CD4-positive, alpha-beta T cell (primary cell): ENCODE measurements around the gene HEATR5B. TPM values are rescaled to one million over a fixed set of nuclear protein-coding genes. Genes with fewer than 3 reads are reported as not detected.
"Not testable (repeated sequence)": the region's sequence is repeated elsewhere in the genome, so short reads cannot be mapped to it uniquely, and the experiment has no call there.

Experiments
- ATAC-seq: fragments of 200-7000 bp; cut with Tn5 transposase; one replicate; pipeline ENCODE4 v1.10.0; 2022; ENCODE audit warnings: mild to moderate bottlenecking; ENCODE audit not compliant: poor library complexity
- CTCF ChIA-PET: fragments of 350-600 bp; sonication (Branson Sonifier 250); formaldehyde crosslinking; loops from one replicate; lab custom pipeline; 2021; ENCODE audit warnings: antibody characterized with exemption, inconsistent platforms; lab: Charles Lee
- POLR2A ChIA-PET: fragments of 350-600 bp; sonication (Branson Sonifier 250); formaldehyde crosslinking; loops from one replicate; lab custom pipeline; 2021; ENCODE audit warnings: antibody characterized with exemption, inconsistent platforms; lab: Charles Lee
- DNase-seq, 14 experiments: peaks; one replicate each; pipeline ENCODE4 v3.0.0-alpha.2; 2013 to 2020; ENCODE audit warnings: mixed read lengths in 2 of 14
- H3K27ac ChIP-seq, 2 donors: one replicate each; pipeline versions ENCODE4 v1.5.1 to v1.7.0; 2013; ENCODE audit warnings: low read length in 2 of 2, low read depth in 1 of 2, mild to moderate bottlenecking in 1 of 2
- H3K27me3 ChIP-seq, 2 experiments: 1 replicate in 1 of 2; 2 replicates in 1 of 2; pipeline versions ENCODE4 v1.6.1 to v1.7.0; 2013; ENCODE audit warnings: low read length in 2 of 2, control low read depth in 1 of 2, mild to moderate bottlenecking in 1 of 2, moderate library complexity in 1 of 2; ENCODE audit not compliant: insufficient read depth in 2 of 2, control insufficient read depth in 1 of 2
- H3K36me3 ChIP-seq: one replicate; pipeline ENCODE4 v1.6.1; 2013; ENCODE audit warnings: low read length, control low read depth; ENCODE audit not compliant: insufficient read depth
- H3K4me1 ChIP-seq: one replicate; pipeline ENCODE4 v1.6.1; 2013; ENCODE audit warnings: low read length, control low read depth; ENCODE audit not compliant: insufficient read depth
- H3K4me3 ChIP-seq: one replicate; pipeline ENCODE4 v1.5.1; 2013; ENCODE audit warnings: mild to moderate bottlenecking, low read length, moderate library complexity
- H3K9me3 ChIP-seq, 2 experiments: 1 replicate in 1 of 2; 2 replicates in 1 of 2; pipeline versions ENCODE4 v1.6.1 to v1.7.0; 2013; ENCODE audit warnings: low read length in 2 of 2, mild to moderate bottlenecking in 2 of 2, control low read depth in 1 of 2, moderate library complexity in 1 of 2; ENCODE audit not compliant: control insufficient read depth in 1 of 2, insufficient read depth in 1 of 2
- H3K27ac Mint-ChIP-seq: one replicate; pipeline ENCODE4 v1.8.0; 2020; ENCODE audit warnings: mixed read lengths
- H3K27me3 Mint-ChIP-seq: one replicate; pipeline ENCODE4 v1.8.0; 2021; ENCODE audit warnings: mixed read lengths
- H3K36me3 Mint-ChIP-seq: one replicate; pipeline ENCODE4 v1.8.0; 2021; ENCODE audit warnings: low read depth, mixed read lengths
- H3K4me1 Mint-ChIP-seq: one replicate; pipeline ENCODE4 v1.8.0; 2021; ENCODE audit warnings: low read depth, mixed read lengths
- H3K4me3 Mint-ChIP-seq: one replicate; pipeline ENCODE4 v1.8.0; 2020; ENCODE audit warnings: mild to moderate bottlenecking, mixed read lengths
- H3K9me3 Mint-ChIP-seq: one replicate; pipeline ENCODE4 v1.8.0; 2020; ENCODE audit warnings: mixed read lengths
- intact Hi-C, 2 experiments: fragments of 100-400 bp; cut with DNase I in 1 of 2; cut with micrococcal nuclease in 1 of 2; formaldehyde crosslinking; loops; one replicate each; pipeline versions ENCODE4 v1.15.1 to v1.9.0; 2023 to 2025; cut with DNase I, micrococcal nuclease
- total RNA-seq, 174 experiments: library from RNA in 2 of 174; stranded (reverse) in 2 of 174; gene quantifications; one replicate each; pipeline ENCODE4 v1.2.3 and lab custom pipeline; 2021 to 2026
- TF ChIP-seq, protein P1 (sequence below): fragments of 200-600 bp; IDR thresholded peaks from one replicate; pipeline ENCODE4 v1.8.0; 2022; ENCODE audit warnings: antibody characterized with exemption, mild to moderate bottlenecking

Gene HEATR5B
- total RNA-seq, 2 experiments from 2014 or later, result 23.4 to 23.9 TPM

DNA sequence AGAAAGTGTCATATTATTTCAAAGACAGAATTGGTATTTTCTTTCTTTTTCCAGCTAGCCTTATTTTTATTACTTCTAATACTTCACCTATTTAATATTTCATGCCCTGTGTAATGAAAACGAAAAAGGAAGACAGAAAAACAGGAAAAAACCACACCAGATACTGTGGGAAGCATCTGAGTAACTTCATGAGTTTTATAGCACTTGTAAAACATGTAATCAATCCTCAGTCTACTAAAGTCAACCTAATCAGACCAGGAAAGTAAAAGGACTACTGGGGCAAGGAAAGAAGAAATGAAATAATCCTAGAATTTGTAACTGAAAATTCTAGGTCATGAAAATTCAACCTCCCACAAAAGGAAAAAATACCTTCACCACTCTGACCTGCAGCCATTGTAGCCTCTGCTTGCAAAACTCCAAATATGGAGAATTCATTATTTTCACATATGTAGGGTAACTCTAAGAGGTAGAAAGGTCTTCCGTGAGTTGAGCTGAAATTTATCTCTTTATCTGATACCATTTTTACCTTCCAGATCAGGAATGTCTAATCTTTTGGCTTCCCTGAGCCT is 83.1 kb downstream of the HEATR5B start:
- ChIA-PET CTCF (no interaction called here), POLR2A (interaction anchor here (0.7 kb wide), 1 partner anchor 47 kb away, joined by 3 read pairs; no protein-coding TSS in a partner anchor)
- no peaks in the 10 kb centered on the region for H3K27me3 Mint-ChIP-seq

DNA sequence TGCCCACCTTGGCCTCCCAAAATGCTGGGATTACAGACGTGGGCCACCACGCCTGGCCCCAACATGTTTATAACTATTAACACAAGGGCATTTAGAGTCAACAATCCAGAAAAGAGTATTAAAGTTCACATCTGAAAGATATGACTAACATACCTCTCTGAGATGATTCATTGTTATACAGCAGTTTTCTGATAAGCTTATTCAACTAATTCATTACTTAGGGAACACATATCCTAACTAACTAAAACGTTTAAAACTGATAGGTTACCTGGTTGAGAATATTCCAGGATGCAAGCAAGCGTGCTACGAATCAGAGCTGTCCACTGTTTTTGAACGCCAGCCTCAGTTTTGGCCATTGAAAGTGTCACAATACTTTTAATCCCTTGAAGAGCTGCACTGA is 83.9 kb downstream of the HEATR5B start:
- ChIA-PET CTCF (no interaction called here), POLR2A (interaction anchor here (0.7 kb wide), 1 partner anchor 48 kb away, joined by 3 read pairs; no protein-coding TSS in a partner anchor)
- Mint-ChIP-seq H3K4me3 (no peak overlapping the region), H3K9me3 (no peaks in the 10 kb centered on the region), H3K4me1 (peaks cover 6% of the 10 kb centered on the region), H3K27ac (no peak overlapping the region), H3K27me3 (no peaks in the 10 kb centered on the region), H3K36me3 (peaks cover 78% of the 10 kb centered on the region)
- intact Hi-C loops, result no loop called here
- Histone ChIP-seq H3K27me3 (no peaks in the 10 kb centered on the region), H3K27ac (no peak overlapping the region), H3K4me3 (no peak overlapping the region), H3K4me1 (no peaks in the 10 kb centered on the region), H3K9me3 (no peaks in the 10 kb centered on the region), H3K36me3 (peaks cover 82% of the 10 kb centered on the region)
- TF ChIP-seq, protein P1, sequence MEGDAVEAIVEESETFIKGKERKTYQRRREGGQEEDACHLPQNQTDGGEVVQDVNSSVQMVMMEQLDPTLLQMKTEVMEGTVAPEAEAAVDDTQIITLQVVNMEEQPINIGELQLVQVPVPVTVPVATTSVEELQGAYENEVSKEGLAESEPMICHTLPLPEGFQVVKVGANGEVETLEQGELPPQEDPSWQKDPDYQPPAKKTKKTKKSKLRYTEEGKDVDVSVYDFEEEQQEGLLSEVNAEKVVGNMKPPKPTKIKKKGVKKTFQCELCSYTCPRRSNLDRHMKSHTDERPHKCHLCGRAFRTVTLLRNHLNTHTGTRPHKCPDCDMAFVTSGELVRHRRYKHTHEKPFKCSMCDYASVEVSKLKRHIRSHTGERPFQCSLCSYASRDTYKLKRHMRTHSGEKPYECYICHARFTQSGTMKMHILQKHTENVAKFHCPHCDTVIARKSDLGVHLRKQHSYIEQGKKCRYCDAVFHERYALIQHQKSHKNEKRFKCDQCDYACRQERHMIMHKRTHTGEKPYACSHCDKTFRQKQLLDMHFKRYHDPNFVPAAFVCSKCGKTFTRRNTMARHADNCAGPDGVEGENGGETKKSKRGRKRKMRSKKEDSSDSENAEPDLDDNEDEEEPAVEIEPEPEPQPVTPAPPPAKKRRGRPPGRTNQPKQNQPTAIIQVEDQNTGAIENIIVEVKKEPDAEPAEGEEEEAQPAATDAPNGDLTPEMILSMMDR, result no peak
- ATAC-seq, result no peak
- DNase-seq, result no peak

More for the DNA sequence above, 83.1 kb downstream of the HEATR5B start:
- TF ChIP-seq, protein P1, result no peak
- peaks cover 85% of the 10 kb centered on the region for H3K36me3 ChIP-seq
- H3K4me1 ChIP-seq, result no peaks in the 10 kb centered on the region
- H3K27ac ChIP-seq, result no peak overlapping the region
- intact Hi-C loops, result no loop called here
- H3K27me3 ChIP-seq, result no peaks in the 10 kb centered on the region
- Mint-ChIP-seq H3K4me1 (peaks cover 11% of the 10 kb centered on the region), H3K36me3 (peaks cover 86% of the 10 kb centered on the region), H3K4me3 (no peak overlapping the region), H3K9me3 (no peaks in the 10 kb centered on the region), H3K27ac (no peak overlapping the region)
- H3K9me3 ChIP-seq, result no peaks in the 10 kb centered on the region
- ATAC-seq (no peak), DNase-seq (no peak)
- H3K4me3 ChIP-seq, result no peak overlapping the region

DNA sequence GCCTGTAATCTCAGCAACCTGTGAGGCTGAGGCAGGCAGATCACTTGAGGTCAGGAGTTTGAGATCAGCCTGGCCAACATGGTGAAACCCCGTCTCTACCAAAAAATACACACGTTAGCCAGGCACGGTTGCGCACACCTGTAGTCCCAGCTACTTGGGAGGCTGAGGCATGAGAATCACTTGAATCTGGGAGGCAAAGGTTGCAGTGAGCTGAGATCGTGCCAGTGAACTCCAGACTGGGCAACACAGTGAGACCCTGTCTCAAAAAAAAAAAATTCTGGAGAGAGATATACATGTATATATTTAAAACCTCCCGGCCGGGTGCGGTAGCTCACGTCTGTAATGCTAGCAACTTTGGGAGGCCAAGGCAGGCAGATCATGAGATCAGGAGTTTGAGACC is 84.8 kb downstream of the HEATR5B start:
- H3K9me3 Mint-ChIP-seq, H3K4me3 ChIP-seq, H3K27me3 ChIP-seq, H3K9me3 ChIP-seq, POLR2A ChIA-PET, H3K27ac ChIP-seq, ATAC-seq, H3K27me3 Mint-ChIP-seq, DNase-seq, H3K4me1 ChIP-seq, intact Hi-C loops, CTCF ChIA-PET, H3K27ac Mint-ChIP-seq, H3K4me3 Mint-ChIP-seq, H3K4me1 Mint-ChIP-seq: not testable (repeated sequence)
- peaks cover 71% of the 10 kb centered on the region for H3K36me3 Mint-ChIP-seq
- H3K36me3 ChIP-seq, result peaks cover 73% of the 10 kb centered on the region
